Measurements from ENCODE around the gene GDF7. TPM values are rescaled to one million over a fixed set of nuclear protein-coding genes. Genes with fewer than 3 reads are reported as not detected.
A peak's percentile ranks its signal among the peaks of the same experiment; 100 is the strongest.

The GDF7 gene
- polyA plus RNA-seq, 1 donor, result 0.13 TPM

GRCh38 chr2:20675701-20676352 lies 8.9 kb downstream of the GDF7 start:
- H3K27me3 ChIP-seq (ENCODE audit: control insufficient read depth, insufficient read depth, low read length), result peaks cover 39% of the 10 kb centered on the region
- H3K9me3 ChIP-seq (ENCODE audit: control insufficient read depth, low read depth, low read length), result peaks cover 8% of the 10 kb centered on the region
- H3K4me1 ChIP-seq (ENCODE audit: control insufficient read depth, insufficient read depth, low read length), result peaks cover 29% of the 10 kb centered on the region
- no CpG with 5 or more reads among the region's 6 CpGs for WGBS (ENCODE audit: insufficient coverage, low lambda C conversion rate)
- DNase-seq, result peak; percentile 76 to 82
- peak overlapping the region; percentile 85 for H3K27ac ChIP-seq (ENCODE audit: low read length)
- peaks cover 8% of the 10 kb centered on the region for H3K36me3 ChIP-seq (ENCODE audit: control insufficient read depth, insufficient read depth, low read length)
- no peak overlapping the region for H3K4me3 ChIP-seq (ENCODE audit: low read length)

GRCh38 chr2:20676353-20677215 lies 9.6 kb downstream of the GDF7 start:
- peaks cover 11% of the 10 kb centered on the region for H3K36me3 ChIP-seq (ENCODE audit: control insufficient read depth, insufficient read depth, low read length)
- no CpG with 5 or more reads among the region's 12 CpGs for WGBS (ENCODE audit: insufficient coverage, low lambda C conversion rate)
- peaks cover 31% of the 10 kb centered on the region for H3K27me3 ChIP-seq (ENCODE audit: control insufficient read depth, insufficient read depth, low read length)
- peak; percentile 85 to 92 for DNase-seq
- H3K4me3 ChIP-seq (ENCODE audit: low read length), result no peak overlapping the region
- H3K4me1 ChIP-seq (ENCODE audit: control insufficient read depth, insufficient read depth, low read length), result peaks cover 26% of the 10 kb centered on the region
- H3K9me3 ChIP-seq (ENCODE audit: control insufficient read depth, low read depth, low read length), result peaks cover 2% of the 10 kb centered on the region
- H3K27ac ChIP-seq (ENCODE audit: low read length), result peak overlapping the region; percentile 85

- peaks cover 21% of the 10 kb centered on the region for H3K4me1 ChIP-seq (ENCODE audit: control insufficient read depth, insufficient read depth, low read length)
- H3K36me3 ChIP-seq (ENCODE audit: control insufficient read depth, insufficient read depth, low read length), result peaks cover 17% of the 10 kb centered on the region
- H3K27ac ChIP-seq (ENCODE audit: low read length), result no peak overlapping the region
- peaks cover 22% of the 10 kb centered on the region for H3K27me3 ChIP-seq (ENCODE audit: control insufficient read depth, insufficient read depth, low read length)
- no peak for DNase-seq
- 80% methylated on average over 1 of the region's 15 CpGs for WGBS (ENCODE audit: insufficient coverage, low lambda C conversion rate)
- H3K4me3 ChIP-seq (ENCODE audit: low read length), result no peak overlapping the region
- no peaks in the 10 kb centered on the region for H3K9me3 ChIP-seq (ENCODE audit: control insufficient read depth, low read depth, low read length)
Observed at GRCh38 chr2:20677301-20678085, 10.5 kb downstream of the GDF7 start.

GRCh38 chr2:20678086-20678395 lies 11.1 kb downstream of the GDF7 start:
- Histone ChIP-seq H3K4me1 (ENCODE audit: control insufficient read depth, insufficient read depth, low read length) (peaks cover 19% of the 10 kb centered on the region), H3K36me3 (ENCODE audit: control insufficient read depth, insufficient read depth, low read length) (peaks cover 22% of the 10 kb centered on the region), H3K27ac (ENCODE audit: low read length) (no peak overlapping the region), H3K9me3 (ENCODE audit: control insufficient read depth, low read depth, low read length) (no peaks in the 10 kb centered on the region), H3K27me3 (ENCODE audit: control insufficient read depth, insufficient read depth, low read length) (peaks cover 16% of the 10 kb centered on the region), H3K4me3 (ENCODE audit: low read length) (no peak overlapping the region)
- 100% methylated on average over 1 of the region's 1 CpG for WGBS (ENCODE audit: insufficient coverage, low lambda C conversion rate)
- DNase-seq, result no peak

- WGBS (ENCODE audit: insufficient coverage, low lambda C conversion rate), result no CpG with 5 or more reads among the region's 2 CpGs
- Histone ChIP-seq H3K4me3 (ENCODE audit: low read length) (no peak overlapping the region), H3K27me3 (ENCODE audit: control insufficient read depth, insufficient read depth, low read length) (peaks cover 9% of the 10 kb centered on the region), H3K9me3 (ENCODE audit: control insufficient read depth, low read depth, low read length) (no peaks in the 10 kb centered on the region), H3K36me3 (ENCODE audit: control insufficient read depth, insufficient read depth, low read length) (peaks cover 26% of the 10 kb centered on the region), H3K27ac (ENCODE audit: low read length) (no peak overlapping the region), H3K4me1 (ENCODE audit: control insufficient read depth, insufficient read depth, low read length) (peaks cover 19% of the 10 kb centered on the region)
- no peak for DNase-seq
Observed at GRCh38 chr2:20678780-20679179, 11.8 kb downstream of the GDF7 start.

- Histone ChIP-seq H3K36me3 (ENCODE audit: control insufficient read depth, insufficient read depth, low read length) (peaks cover 42% of the 10 kb centered on the region), H3K27me3 (ENCODE audit: control insufficient read depth, insufficient read depth, low read length) (no peaks in the 10 kb centered on the region), H3K4me1 (ENCODE audit: control insufficient read depth, insufficient read depth, low read length) (peaks cover 10% of the 10 kb centered on the region), H3K9me3 (ENCODE audit: control insufficient read depth, low read depth, low read length) (no peaks in the 10 kb centered on the region), H3K4me3 (ENCODE audit: low read length) (no peak overlapping the region), H3K27ac (ENCODE audit: low read length) (no peak overlapping the region)
- DNase-seq, result no peak
- no CpG with 5 or more reads among the region's 10 CpGs for WGBS (ENCODE audit: insufficient coverage, low lambda C conversion rate)
Observed at GRCh38 chr2:20680744-20681375, 13.9 kb downstream of the GDF7 start.

- Histone ChIP-seq H3K27ac (ENCODE audit: low read length) (no peak overlapping the region), H3K9me3 (ENCODE audit: control insufficient read depth, low read depth, low read length) (no peaks in the 10 kb centered on the region), H3K27me3 (ENCODE audit: control insufficient read depth, insufficient read depth, low read length) (no peaks in the 10 kb centered on the region), H3K4me3 (ENCODE audit: low read length) (no peak overlapping the region), H3K36me3 (ENCODE audit: control insufficient read depth, insufficient read depth, low read length) (peaks cover 53% of the 10 kb centered on the region), H3K4me1 (ENCODE audit: control insufficient read depth, insufficient read depth, low read length) (no peaks in the 10 kb centered on the region)
- whole genome bisulfite sequencing (ENCODE audit: insufficient coverage, low lambda C conversion rate), result 84% methylated on average over 6 of the region's 7 CpGs
- DNase-seq, result no peak
Observed at GRCh38 chr2:20682167-20682920, 15.4 kb downstream of the GDF7 start.

- Histone ChIP-seq H3K4me3 (ENCODE audit: low read length) (no peak overlapping the region), H3K27ac (ENCODE audit: low read length) (no peak overlapping the region), H3K27me3 (ENCODE audit: control insufficient read depth, insufficient read depth, low read length) (no peaks in the 10 kb centered on the region), H3K9me3 (ENCODE audit: control insufficient read depth, low read depth, low read length) (no peaks in the 10 kb centered on the region), H3K36me3 (ENCODE audit: control insufficient read depth, insufficient read depth, low read length) (peaks cover 56% of the 10 kb centered on the region), H3K4me1 (ENCODE audit: control insufficient read depth, insufficient read depth, low read length) (no peaks in the 10 kb centered on the region)
- no peak for DNase-seq
- WGBS (ENCODE audit: insufficient coverage, low lambda C conversion rate), result 90% methylated on average over 2 of the region's 6 CpGs
Observed at GRCh38 chr2:20684581-20685063, 17.7 kb downstream of the GDF7 start.

GRCh38 chr2:20687260-20687832 lies 20.4 kb downstream of the GDF7 start:
- no peaks in the 10 kb centered on the region for H3K9me3 ChIP-seq (ENCODE audit: control insufficient read depth, low read depth, low read length)
- peaks cover 48% of the 10 kb centered on the region for H3K36me3 ChIP-seq (ENCODE audit: control insufficient read depth, insufficient read depth, low read length)
- H3K27me3 ChIP-seq (ENCODE audit: control insufficient read depth, insufficient read depth, low read length), result no peaks in the 10 kb centered on the region
- H3K27ac ChIP-seq (ENCODE audit: low read length), result no peak overlapping the region
- no peak for DNase-seq
- WGBS (ENCODE audit: insufficient coverage, low lambda C conversion rate), result no CpG with 5 or more reads among the region's 4 CpGs
- H3K4me1 ChIP-seq (ENCODE audit: control insufficient read depth, insufficient read depth, low read length), result no peaks in the 10 kb centered on the region
- no peak overlapping the region for H3K4me3 ChIP-seq (ENCODE audit: low read length)
